PC-3 (cell line): Measurements from ENCODE around the gene LMO7. TPM values are rescaled to one million over a fixed set of nuclear protein-coding genes. Genes with fewer than 3 reads are reported as not detected.
"Not testable (repeated sequence)": the region's sequence is repeated elsewhere in the genome, so short reads cannot be mapped to it uniquely, and the experiment has no call there.

ENCODE experiments used
- ATAC-seq: fragments of 200-7000 bp; cut with Tn5 transposase; 2 replicates; pipeline ENCODE4 v1.9.1; 2020; ENCODE audit warnings: mild to moderate bottlenecking, moderate library complexity
- BruUV-seq: library from RNA; stranded (reverse); fragments of 400-500 nt; replicated peaks from 2 replicates; lab custom pipeline; 2021; lab: Mats Ljungman, UMichigan
- CTCF ChIA-PET: fragments of 300-600 bp; sonication (Branson Sonifier 250); formaldehyde crosslinking; loops from one replicate; lab custom pipeline; 2022; ENCODE audit warnings: antibody characterized with exemption; lab: Charles Lee
- POLR2A ChIA-PET: fragments of 300-600 bp; sonication (Branson Sonifier 250); formaldehyde crosslinking; loops from one replicate; lab custom pipeline; 2022; ENCODE audit warnings: antibody characterized with exemption; ENCODE audit not compliant: unreplicated experiment; lab: Charles Lee
- DNase-seq: peaks from one replicate; pipeline ENCODE4 v3.0.0-alpha.2; 2015
- H2AFZ ChIP-seq: fragments of 300-600 bp; sonication (generic); 2 replicates; pipeline ENCODE4 v1.6.0; 2016; ENCODE audit warnings: antibody characterized with exemption, low read length
- H3F3A ChIP-seq: fragments of 300-600 bp; sonication (generic); one replicate; pipeline ENCODE4 v1.6.0; 2017; ENCODE audit warnings: antibody characterized with exemption, low read length, control low read depth, mild to moderate bottlenecking; ENCODE audit not compliant: unreplicated experiment
- H3K27ac ChIP-seq: fragments of 300-600 bp; sonication (generic); 2 replicates; pipeline ENCODE4 v1.5.1; 2016; ENCODE audit warnings: mild to moderate bottlenecking, low read length
- H3K27me3 ChIP-seq: fragments of 300-600 bp; sonication (generic); 2 replicates; pipeline ENCODE4 v1.6.1; 2016; ENCODE audit warnings: low read length, mixed read lengths
- H3K36me3 ChIP-seq: fragments of 300-600 bp; sonication (generic); 2 replicates; pipeline ENCODE4 v1.6.1; 2016; ENCODE audit warnings: low read depth, mixed run types, low read length, mixed read lengths
- H3K4me1 ChIP-seq: fragments of 300-600 bp; sonication (generic); 2 replicates; pipeline ENCODE4 v1.5.1; 2016; ENCODE audit warnings: low read length; ENCODE audit not compliant: insufficient read depth
- H3K4me2 ChIP-seq: fragments of 300-600 bp; sonication (generic); 2 replicates; pipeline ENCODE4 v1.6.0; 2016; ENCODE audit warnings: low read length
- H3K4me3 ChIP-seq: fragments of 300-600 bp; sonication (generic); 2 replicates; pipeline ENCODE4 v1.5.1; 2016; ENCODE audit warnings: mild to moderate bottlenecking, low read length, mixed read lengths
- H3K79me2 ChIP-seq: fragments of 300-600 bp; sonication (generic); 2 replicates; pipeline ENCODE4 v1.6.1; 2017; ENCODE audit warnings: low read length, mixed read lengths
- H3K9ac ChIP-seq: fragments of 300-600 bp; sonication (generic); 2 replicates; pipeline ENCODE4 v1.6.0; 2016; ENCODE audit warnings: mild to moderate bottlenecking, low read length
- H3K9me2 ChIP-seq: fragments of 300-600 bp; sonication (generic); replicated peaks from 2 replicates; pipeline ENCODE4 v1.6.1; 2016; ENCODE audit warnings: mixed run types, low read length, mixed read lengths
- H3K9me3 ChIP-seq: fragments of 300-600 bp; sonication (generic); 2 replicates; pipeline ENCODE4 v1.6.1; 2016; ENCODE audit warnings: low read length, mixed read lengths
- H4K20me1 ChIP-seq: fragments of 300-600 bp; sonication (generic); 2 replicates; pipeline ENCODE4 v1.6.1; 2016; ENCODE audit warnings: low read length, mixed read lengths
- CTCF ChIP-seq: fragments of 300-600 bp; sonication (generic); conservative IDR thresholded peaks from 2 replicates; pipeline ENCODE4 v1.5.1; 2017; ENCODE audit warnings: antibody characterized with exemption, low read depth, mild to moderate bottlenecking, low read length
- EZH2 ChIP-seq: fragments of 300-600 bp; sonication (generic); IDR thresholded peaks from one replicate; pipeline ENCODE4 v1.6.1; 2017; ENCODE audit warnings: antibody characterized with exemption, mild to moderate bottlenecking, low read length; ENCODE audit not compliant: unreplicated experiment
- EZH2phosphoT487 ChIP-seq: fragments of 300-600 bp; sonication (generic); IDR thresholded peaks from 2 replicates; pipeline ENCODE4 v1.6.1; 2018; ENCODE audit warnings: mild to moderate bottlenecking, antibody characterized with exemption, low read length, borderline replicate concordance
- intact Hi-C: fragments of 100-400 bp; cut with micrococcal nuclease; formaldehyde crosslinking; loops from 2 replicates; pipeline ENCODE4 v1.9.0; 2023
- total RNA-seq: library from RNA; depleted of rRNA; stranded (reverse); fragments of >200 nt; gene quantifications from 2 replicates; pipeline ENCODE4 v1.2.3, GENCODE V29; 2014

Gene LMO7
- total RNA-seq, 1 experiment from 2014 or later: 83.6 TPM

DNA sequence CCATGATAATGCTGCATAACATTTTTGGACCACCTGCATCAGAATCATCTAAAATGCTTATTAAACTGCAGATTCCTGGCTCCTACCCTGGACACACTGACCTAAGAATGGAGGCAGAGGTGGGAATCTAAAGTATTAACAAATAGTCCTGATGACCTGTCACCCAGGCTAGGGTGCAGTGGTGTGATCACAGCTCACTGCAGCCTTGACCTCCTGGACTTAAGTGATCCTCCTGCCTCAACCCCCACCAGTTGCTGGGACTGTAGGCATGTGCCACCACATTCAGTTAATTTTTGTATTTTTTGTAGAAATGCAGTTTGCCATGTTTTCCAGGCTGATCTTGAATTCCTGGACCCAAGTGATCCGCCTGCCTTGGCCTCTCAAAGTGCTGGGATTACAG is 43.3 kb downstream of the LMO7 start:
- no peak overlapping the region for H3K4me3 ChIP-seq
- ChIA-PET POLR2A (no interaction called here), CTCF (no interaction called here)
- no peak overlapping the region for H3K27ac ChIP-seq
- DNase-seq (no peak), ATAC-seq (no peak)
- H3K9me3 ChIP-seq: no peaks in the 10 kb centered on the region
- no peaks in the 10 kb centered on the region for H3K27me3 ChIP-seq
- no peak for TF ChIP-seq EZH2
- TF ChIP-seq CTCF: no peak
- TF ChIP-seq EZH2phosphoT487: no peak
- intact Hi-C loops: no loop called here
- H4K20me1 ChIP-seq: no peaks in the 10 kb centered on the region
- H3K36me3 ChIP-seq: no peaks in the 10 kb centered on the region; the same call in 1 of the 2 replicates
- no peak overlapping the region for H3K9ac ChIP-seq
- no peak overlapping the region for H3K4me2 ChIP-seq
- H3F3A ChIP-seq: no peaks in the 10 kb centered on the region
- H2AFZ ChIP-seq: no peak overlapping the region
- peaks cover 1% of the 10 kb centered on the region; the same call in 1 of the 2 replicates for H3K4me1 ChIP-seq
- no peaks in the 10 kb centered on the region for H3K9me2 ChIP-seq
- no TSS peak for BruUV-seq
- peaks cover 55% of the 10 kb centered on the region for H3K79me2 ChIP-seq

GRCh38 chr13:75680251-75680650 is 44.1 kb downstream of the LMO7 start:
- H3K9me3 ChIP-seq, H3F3A ChIP-seq, POLR2A ChIA-PET, H3K4me2 ChIP-seq, H3K27me3 ChIP-seq, H3K36me3 ChIP-seq, H3K4me1 ChIP-seq, H4K20me1 ChIP-seq, H2AFZ ChIP-seq, H3K4me3 ChIP-seq, DNase-seq, BruUV-seq, H3K9ac ChIP-seq, H3K27ac ChIP-seq, ATAC-seq, H3K9me2 ChIP-seq: not testable (repeated sequence)
- H3K79me2 ChIP-seq: peaks cover 49% of the 10 kb centered on the region
- intact Hi-C loops: loop anchor here (10.0 kb wide), 1 partner anchor 1225 kb away; no protein-coding TSS in a partner anchor
- CTCF ChIA-PET: interaction anchor here (0.7 kb wide), 1 partner anchor 22 kb away, joined by 4 read pairs; no protein-coding TSS in a partner anchor

GRCh38 chr13:75682326-75682725 is 46.2 kb downstream of the LMO7 start:
- no peak overlapping the region for H3K4me2 ChIP-seq
- TF ChIP-seq EZH2phosphoT487 (no peak), CTCF (no peak), EZH2 (no peak)
- H4K20me1 ChIP-seq: no peaks in the 10 kb centered on the region
- peaks cover 17% of the 10 kb centered on the region for H3K4me1 ChIP-seq
- no peak overlapping the region for H3K27ac ChIP-seq
- intact Hi-C loops: loop anchor here (10.0 kb wide), 1 partner anchor 1222 kb away; no protein-coding TSS in a partner anchor
- DNase-seq (no peak), ATAC-seq (no peak)
- CTCF ChIA-PET: no interaction called here
- no peaks in the 10 kb centered on the region for H3F3A ChIP-seq
- H3K27me3 ChIP-seq: no peaks in the 10 kb centered on the region
- no peaks in the 10 kb centered on the region for H3K9me2 ChIP-seq
- H3K79me2 ChIP-seq: peaks cover 54% of the 10 kb centered on the region
- BruUV-seq: no TSS peak
- H3K9me3 ChIP-seq: no peaks in the 10 kb centered on the region
- no peaks in the 10 kb centered on the region; the same call in 1 of the 2 replicates for H3K36me3 ChIP-seq
- POLR2A ChIA-PET: no interaction called here
- no peak overlapping the region for H3K4me3 ChIP-seq
- H3K9ac ChIP-seq: no peak overlapping the region
- H2AFZ ChIP-seq: no peak overlapping the region
